PC-9 (cell line): ENCODE measurements around the gene ATP5ME.

ENCODE experiments used
- EZH2 ChIP-seq: fragments of 200-600 bp; sonication (generic); IDR thresholded peaks from 2 replicates; pipeline ENCODE4 v1.8.0; 2017; ENCODE audit warnings: antibody characterized with exemption, low read depth
- TF ChIP-seq, protein P1 (sequence below): fragments of 200-600 bp; sonication (generic); conservative IDR thresholded peaks from 2 replicates; pipeline ENCODE4 v1.6.1; 2017; ENCODE audit warnings: mixed run types, antibody characterized with exemption, mild to moderate bottlenecking, moderate library complexity

DNA sequence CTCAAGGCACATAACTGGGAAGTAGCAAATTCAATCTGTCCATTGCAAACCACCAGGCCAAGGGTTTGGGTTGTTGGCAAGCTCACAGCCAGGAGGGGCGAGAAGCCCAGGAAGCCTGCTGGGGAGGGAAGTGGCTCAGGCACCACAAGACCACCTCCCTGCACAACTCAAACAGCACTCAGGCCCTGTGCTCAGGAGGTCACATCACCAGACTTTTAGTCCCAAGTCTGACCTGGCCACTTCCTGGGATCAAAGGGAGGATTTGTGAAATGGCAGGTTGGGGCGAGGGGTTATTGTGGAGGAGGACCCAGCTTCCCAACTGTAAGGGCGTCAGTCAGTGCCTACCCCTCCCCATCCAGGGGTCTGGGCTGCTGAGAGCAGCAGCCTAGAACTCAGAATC, 2.3 kb downstream of the ATP5ME start:
- TF ChIP-seq, protein P1, sequence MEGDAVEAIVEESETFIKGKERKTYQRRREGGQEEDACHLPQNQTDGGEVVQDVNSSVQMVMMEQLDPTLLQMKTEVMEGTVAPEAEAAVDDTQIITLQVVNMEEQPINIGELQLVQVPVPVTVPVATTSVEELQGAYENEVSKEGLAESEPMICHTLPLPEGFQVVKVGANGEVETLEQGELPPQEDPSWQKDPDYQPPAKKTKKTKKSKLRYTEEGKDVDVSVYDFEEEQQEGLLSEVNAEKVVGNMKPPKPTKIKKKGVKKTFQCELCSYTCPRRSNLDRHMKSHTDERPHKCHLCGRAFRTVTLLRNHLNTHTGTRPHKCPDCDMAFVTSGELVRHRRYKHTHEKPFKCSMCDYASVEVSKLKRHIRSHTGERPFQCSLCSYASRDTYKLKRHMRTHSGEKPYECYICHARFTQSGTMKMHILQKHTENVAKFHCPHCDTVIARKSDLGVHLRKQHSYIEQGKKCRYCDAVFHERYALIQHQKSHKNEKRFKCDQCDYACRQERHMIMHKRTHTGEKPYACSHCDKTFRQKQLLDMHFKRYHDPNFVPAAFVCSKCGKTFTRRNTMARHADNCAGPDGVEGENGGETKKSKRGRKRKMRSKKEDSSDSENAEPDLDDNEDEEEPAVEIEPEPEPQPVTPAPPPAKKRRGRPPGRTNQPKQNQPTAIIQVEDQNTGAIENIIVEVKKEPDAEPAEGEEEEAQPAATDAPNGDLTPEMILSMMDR: no peak
- no peak for TF ChIP-seq EZH2
